IPS-NIHi11 (cell line): Measurements from ENCODE around the gene KCNK2.
A peak's percentile ranks its signal among the peaks of the same experiment; 100 is the strongest.
"Not testable (repeated sequence)": the region's sequence is repeated elsewhere in the genome, so short reads cannot be mapped to it uniquely, and the experiment has no call there.

ENCODE experiments used
- DNase-seq: peaks from one replicate; pipeline ENCODE4 v3.0.0; 2012; ENCODE audit warnings: mixed read lengths, low spot score

Gene KCNK2

DNA sequence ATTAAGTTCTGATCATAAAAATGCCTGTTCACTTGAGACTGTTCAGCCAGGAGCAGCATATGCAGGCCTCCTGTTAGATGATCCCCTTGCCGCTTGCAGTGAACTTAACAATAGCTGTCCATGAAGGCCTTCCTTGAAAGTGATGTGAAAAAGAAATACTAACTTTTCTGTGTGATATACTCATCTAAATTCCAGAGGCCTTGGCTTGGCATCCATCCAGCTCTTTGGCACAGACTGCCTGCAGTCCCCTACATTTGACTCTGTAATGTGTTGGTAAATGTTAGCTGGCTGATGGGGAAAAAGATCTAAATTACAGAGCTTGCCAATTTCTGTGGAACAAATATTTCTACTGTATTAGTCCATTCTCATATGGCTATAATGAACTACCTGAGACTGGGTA is 73.7 kb downstream of the KCNK2 start:
- no peak for DNase-seq

DNA sequence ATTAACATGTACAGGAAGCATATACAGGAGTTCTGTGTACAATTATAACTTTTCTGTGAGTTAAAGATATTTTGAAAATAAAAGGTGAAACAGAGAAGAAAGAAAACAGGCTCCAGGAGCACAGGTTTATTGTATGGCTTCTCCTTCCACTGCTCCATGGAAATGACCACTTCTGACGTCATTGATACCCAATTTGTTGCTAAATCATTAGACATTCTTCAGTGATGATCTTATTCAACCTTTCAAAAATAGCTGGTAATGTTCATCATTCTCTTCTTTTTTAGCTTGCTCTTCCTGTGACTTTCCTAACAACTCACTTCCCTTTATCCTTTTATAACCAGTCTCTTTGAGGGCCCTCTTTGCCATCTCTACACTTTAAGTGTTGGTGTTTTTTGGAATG is 77.8 kb downstream of the KCNK2 start:
- no peak for DNase-seq

DNA sequence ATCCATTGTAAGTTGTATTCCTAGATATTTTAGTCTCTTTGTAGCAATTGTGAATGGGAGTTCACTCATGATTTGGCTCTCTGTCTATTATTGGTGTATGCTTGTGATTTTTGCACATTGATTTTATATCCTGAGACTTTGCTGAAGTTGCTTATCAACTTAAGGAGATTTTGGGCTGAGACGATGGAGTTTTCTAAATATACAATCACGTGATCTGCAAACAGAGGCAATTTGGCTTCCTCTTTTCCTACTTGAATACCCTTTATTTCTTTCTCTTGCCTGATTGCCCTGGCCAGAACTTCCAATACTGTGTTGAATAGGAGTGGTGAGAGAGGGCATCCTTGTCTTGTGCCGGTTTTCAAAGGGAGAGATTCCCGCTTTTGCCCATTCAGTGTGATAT is 80.6 kb downstream of the KCNK2 start:
- DNase-seq, result not testable (repeated sequence)

DNA sequence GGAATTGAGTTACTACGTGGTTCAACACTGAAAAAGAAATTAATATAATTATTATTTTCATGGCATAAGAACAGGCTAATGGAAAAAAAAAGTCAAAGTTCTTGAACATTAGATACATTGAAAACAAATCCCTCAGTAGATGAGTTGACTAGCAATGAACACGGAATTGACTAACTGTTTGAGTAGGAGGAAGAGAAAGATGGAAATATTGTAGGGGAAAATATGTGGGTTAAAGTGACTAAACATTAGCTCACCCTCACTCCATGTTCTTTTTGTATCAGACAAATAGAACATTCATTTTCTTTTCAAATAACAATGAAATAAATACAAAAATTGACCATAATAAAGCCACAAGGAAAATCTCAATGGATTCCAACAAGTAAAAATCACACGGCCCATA is 84.3 kb downstream of the KCNK2 start:
- DNase-seq, result no peak

DNA sequence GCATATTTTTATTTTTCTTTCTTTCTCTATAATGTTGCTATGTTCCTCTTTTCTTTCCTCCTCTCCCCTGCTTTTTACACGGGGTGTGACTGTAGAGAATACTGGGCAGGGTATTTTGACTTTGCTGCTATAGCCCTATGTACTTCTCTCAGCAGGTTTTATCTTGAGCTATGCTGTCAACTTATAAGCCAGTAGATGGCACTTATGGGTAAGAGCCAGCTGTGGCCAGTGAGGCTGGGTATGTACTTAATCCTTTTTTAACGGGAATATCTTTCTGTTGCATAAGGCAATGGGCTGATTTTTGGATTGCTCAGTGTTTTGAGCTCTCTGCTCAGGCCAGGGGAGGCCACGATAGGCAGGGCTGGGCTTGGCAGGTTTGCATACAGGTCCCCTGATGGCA is 99.0 kb downstream of the KCNK2 start:
- no peak for DNase-seq

DNA sequence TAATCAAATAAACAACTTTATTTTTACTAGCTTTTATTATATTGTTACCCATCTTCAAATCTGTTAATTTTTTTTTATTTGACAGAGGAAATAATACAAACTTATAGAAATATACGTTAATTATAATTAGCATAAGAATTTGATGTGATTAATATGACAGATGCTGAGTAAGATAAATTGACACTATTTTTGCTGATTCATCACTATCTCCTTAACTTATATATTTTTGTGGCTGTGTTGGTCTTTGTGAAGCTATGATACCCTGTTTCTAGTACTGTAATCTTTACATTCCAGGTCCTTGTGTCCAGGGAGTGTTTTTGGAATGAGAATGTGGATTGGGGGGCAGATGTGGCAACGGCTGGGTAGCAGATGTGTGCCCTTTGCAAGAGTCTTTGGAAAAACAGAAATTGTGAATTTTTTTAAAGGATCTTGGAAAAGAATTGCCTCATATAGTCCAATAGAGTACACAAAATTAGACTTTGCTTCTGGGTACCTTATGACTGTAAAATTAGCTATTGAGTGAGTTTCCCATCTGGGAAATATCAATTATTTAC is 102.6 kb downstream of the KCNK2 start:
- no peak for DNase-seq

DNA sequence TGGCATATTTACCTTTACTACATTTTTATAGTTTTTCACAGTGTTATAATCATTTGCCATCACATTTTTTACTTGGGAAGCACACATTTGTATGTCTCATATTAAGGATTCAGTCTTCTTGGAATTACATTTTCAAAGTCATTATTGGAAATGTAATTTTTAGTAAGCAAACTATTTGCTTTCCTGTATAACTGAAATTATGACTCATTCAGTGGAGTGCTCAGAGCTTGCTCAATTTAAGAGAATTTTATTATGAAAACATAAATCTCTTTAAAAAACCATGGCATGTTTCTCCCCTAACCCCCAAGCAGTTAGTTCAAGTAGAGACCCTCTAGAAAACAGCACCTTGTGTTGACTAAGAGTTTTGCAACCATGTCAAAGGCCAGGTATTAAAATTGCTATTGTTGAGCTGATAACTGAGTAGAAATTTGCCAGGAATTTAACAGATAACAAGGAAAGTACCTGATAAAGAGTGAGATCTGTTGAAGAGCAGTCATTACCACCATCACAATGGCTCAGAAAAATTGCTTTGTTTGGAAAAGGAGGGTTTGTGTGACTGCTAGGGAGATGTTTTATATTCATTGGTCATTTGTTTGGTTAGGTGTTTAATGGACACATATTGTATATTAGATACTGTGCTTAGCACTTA is 105.9 kb downstream of the KCNK2 start:
- no peak for DNase-seq

DNA sequence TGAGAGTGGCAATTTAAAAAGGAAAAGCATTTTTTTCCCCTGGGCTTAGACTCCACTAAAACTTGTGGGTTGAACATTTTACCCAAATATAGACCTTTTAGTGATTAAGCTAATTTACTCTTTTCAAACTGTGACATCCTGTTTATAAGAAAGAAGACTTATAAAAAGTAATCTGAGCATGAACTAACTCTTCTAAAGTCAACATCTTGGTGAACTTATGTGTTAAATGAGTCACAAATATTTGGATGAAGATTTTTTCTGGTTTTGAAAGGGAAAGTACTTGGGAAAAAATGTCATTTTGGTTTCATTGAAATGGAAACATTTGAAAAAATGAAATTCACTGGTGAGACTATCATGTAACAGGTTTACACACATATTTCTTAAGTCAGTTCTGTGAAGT is 109.8 kb downstream of the KCNK2 start:
- no peak for DNase-seq

DNA sequence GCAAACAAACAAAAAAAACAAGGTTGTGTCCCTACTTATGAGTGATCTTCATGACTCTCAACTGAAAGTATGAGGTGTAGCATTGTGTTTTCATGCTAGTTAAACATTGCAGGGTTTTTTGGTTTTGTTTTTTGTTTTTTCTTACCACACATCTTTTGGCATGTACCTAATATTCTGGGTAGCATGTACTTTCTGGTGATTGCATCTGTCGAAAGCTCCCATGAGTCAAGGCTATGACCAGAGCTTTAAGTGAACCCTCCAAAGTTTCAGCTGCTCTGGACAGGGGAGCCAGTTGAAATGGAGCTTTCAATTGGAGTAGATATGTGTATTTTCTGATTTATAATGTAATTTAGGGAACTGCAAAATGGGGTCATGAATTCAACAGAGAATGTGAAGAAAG is 115.5 kb downstream of the KCNK2 start:
- no peak for DNase-seq

DNA sequence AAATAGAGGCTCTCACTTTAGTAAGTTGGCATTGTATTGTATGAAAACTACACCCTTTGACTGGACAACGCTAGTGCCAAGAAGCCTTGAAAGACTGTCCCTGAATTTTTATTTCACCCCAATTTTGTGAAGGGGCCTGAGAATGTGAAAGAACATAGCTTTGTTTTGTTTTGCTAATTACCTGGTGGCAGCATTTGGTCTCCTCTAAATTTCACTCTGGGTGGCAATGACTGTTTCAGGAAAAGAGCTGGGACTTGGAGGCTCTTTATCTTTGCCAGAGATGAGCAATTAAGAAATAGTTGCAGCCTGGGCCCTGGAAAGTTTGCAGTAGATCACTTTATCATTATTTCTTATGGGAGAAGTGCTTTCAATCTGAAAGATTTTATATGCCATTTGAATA is 117.6 kb downstream of the KCNK2 start:
- no peak for DNase-seq

DNA sequence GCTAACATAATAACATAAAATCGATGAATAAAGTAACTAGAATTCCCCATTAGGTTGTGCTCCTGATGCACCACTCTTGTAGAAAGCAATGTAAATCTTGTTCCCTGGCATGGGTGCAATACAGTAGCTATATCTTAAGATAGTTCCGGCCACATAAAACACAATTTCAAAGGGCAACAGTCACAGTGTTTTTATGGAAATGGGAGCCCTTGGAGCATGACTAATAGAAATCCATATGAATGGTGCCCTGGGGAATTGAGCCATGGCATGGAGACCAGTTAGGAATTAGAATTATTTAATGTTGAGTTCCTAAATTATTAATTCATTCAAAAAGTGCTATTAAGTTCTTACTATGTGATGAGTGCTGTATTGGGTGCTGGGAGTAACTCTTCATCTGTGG is 118.7 kb downstream of the KCNK2 start:
- no peak for DNase-seq

DNA sequence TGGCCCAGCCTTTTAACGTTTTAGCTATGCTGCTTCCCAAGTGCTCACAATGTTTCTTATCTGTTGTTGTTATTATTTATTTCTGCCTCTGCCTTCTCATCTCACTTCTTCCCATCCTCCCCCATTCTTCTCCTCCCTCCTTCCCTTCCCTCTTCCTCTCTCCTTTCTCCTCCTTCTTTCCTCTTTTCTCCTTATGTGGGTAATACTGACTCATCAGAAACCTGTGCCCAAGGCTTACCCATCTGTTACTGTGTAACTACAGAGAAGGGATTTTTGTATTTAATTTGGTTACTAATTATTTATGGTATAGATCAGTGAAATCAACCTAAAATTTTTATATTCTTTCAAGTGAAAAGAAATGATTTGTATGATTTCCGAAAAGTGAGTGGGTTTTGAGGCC is 120.3 kb downstream of the KCNK2 start:
- DNase-seq, result no peak

DNA sequence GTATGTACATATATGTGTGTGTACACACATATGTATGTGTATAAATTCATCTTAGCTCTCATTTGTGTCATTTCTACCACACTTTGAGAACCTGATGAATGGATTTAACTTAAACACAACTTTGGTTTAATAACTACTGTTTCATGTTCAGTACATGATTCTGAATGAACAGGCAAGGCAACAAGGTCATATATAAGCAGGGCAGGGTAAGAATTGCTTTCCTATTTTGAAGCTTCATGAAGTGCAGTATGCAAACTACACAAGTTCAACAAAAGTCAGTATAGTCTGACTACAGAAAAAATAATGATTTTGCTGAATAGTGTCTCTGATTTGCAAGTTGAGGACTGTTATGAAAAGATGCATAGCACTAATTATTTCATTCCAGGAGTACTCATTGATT is 127.6 kb downstream of the KCNK2 start:
- DNase-seq, result no peak

DNA sequence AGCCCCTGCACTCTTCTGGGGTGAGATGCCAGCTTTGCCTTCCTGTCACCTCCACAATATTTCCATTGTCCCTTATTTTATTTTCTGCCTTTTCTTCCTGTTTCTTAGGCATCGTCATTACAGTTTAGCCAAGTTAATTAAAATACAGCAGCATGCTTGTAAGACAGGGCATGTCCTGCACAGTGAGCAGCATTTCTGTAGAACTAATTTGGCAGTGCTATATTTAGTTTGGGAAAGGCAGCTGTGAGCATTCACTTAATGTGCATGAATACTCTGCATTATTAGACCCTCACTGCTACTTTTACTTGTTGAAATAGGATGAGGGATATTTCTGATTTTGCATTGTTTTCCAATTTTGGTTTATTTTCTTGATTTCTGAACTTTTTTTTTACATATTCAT is 133.3 kb downstream of the KCNK2 start:
- DNase-seq, result no peak

DNA sequence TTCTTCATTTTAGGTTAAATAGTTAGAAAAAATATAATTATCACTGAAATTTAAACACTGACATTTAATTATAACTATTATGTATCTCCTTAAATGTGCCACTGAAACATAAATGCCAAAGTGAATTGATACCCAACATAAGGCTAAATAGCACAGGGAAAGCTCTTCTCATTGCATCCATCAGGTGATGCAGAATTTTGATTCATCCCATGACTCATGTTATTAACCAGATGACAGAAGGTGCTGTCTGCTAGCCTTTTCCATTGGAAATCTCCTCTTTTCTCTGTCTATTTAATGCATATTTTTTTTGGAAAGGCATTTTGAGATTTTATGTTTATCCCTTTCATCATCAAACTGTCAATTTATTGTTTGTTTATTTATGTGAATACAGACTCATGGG is 136.8 kb downstream of the KCNK2 start:
- DNase-seq, result no peak

DNA sequence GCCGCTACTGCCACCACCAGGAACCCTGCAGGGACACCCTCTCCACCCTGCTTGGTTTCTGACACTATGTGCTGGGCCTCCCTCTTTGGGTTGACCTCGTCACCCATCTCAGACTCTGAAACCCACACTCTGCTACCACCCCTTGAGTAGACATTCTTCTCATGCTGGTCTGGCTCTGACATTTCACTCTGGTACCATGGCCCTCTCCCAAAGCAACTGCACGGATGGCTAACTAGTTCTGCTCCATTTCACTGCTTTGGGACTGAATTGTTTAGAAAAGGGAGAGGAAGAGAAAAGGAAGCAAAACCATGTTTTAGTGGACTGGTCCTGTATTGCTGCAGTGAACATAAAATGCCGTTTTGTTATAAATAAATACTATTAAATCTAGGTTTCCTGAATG is 137.8 kb downstream of the KCNK2 start:
- DNase-seq, result no peak

DNA sequence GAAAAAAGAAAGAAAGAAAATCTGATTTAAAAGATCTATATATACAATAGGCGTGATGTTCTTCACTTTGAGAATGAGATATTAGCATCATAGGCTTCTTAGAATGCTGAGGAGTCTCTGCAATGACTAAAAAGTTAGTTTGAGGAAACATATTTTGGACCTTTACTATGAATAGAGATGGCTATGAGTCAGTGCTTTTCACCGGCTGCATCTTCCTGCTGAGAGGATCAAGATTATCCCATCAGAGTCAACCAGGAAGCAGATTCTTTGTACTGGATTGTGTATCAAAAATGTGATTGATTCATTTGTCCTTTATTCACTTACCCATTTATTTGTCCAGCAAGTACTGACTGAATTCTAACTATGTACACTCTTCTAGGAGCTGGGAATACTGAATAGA is 144.2 kb downstream of the KCNK2 start:
- DNase-seq, result no peak

DNA sequence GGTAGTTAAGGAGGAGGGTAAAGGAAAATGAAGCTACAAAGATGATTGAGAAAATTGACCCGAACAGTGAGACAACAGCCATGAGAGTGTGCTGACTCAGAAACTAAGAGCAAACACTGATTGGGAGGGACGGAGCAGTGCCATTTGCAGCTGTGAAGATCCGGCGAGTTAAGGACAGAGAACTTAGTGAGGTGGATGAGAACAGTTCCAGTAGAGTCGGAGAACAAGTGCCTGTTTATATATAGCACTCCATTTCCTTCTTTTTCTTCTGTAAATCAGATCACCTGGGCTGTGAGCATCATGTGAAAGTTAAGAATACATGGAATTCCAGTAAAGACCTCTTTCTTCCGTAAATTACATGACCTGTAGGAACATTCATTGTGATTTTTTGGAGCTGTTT is 145.7 kb downstream of the KCNK2 start:
- peak; percentile 8 for DNase-seq

DNA sequence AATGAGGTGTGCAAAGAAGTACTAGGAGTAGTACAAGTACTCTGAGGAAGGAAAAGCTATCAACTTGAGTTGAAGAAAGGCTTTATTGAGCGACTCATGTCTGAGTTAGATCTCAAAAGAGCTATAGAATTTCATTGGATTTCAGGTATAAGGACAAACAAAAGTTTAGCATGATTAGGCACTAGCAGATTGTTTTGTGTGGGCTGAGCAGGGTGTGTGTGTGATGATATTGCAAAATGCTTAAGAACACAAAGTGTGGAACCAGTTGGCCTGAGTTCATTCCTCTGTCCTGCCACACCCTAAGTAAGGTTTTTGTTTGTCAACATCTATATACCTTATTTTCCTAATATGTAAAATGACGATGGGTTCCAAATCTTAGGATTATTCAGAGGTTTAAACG is 158.9 kb downstream of the KCNK2 start:
- no peak for DNase-seq

DNA sequence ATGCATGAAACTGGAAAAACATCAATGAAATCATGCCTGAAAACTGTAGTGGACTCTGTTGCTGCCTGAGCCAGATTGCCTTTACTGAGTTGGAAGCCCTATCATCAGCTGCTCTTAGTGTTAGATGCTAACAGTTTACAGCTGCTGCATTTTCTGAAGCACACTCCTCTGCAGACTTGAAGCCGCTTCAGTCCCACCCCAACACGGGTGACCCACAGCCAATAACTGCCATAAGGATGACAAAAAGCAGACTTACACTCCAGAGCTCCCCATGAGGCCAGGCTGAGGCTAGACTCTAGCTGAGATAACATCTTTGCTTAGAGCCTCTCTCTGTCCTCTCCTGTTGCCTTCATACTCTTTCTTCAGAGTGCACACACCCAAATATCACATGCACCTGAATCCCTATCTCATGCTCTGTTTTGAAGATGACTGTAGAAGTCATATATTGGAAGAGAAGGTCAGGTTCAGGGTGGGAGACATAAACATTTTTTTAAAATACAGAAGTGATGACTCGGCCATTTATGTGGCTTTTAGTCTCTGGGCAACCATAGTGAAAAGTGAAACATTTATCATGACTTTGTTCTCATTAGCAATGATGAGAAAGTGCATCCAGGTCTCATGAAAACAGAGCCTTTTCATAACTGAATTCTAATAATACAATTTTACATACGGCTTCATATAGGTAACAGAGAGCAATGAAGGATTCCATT is 161.0 kb downstream of the KCNK2 start:
- DNase-seq, result no peak

DNA sequence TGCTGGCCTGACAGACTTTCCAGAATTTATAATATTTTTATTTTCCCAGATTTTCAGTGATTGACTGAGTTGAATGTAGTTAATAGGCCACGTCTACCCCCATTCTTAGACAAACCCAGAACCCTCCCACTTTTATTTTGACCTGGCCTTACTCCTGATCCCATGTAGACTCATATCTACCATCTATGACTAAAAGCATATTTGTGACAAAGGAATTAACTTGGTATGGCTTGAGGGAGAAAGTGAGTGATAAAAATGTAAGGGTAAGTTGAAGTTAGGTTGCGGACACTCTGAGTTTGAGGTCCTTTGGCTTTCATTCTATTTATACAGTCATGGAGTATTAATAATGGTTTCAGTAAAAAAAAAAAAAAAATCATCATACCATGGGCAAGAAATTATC is 168.4 kb downstream of the KCNK2 start:
- DNase-seq, result no peak

DNA sequence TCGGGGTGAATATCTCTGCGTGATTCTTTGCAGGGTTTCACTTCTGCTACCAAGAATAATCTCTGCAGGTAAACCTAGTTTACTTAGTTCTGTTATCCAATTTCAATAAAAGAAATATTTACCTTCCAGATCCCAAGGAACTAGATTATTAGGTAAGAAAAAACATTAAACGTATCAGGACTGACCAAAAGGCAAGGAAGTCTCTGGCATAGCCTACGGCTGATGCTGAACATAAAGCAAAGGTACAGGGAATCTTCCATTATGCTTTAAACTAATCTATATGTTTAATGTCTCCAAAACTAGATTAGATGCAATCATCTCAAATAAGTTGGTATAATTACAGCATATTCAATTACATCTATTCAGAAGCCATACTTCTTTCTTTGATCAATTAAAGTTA is 168.9 kb downstream of the KCNK2 start:
- DNase-seq, result no peak

DNA sequence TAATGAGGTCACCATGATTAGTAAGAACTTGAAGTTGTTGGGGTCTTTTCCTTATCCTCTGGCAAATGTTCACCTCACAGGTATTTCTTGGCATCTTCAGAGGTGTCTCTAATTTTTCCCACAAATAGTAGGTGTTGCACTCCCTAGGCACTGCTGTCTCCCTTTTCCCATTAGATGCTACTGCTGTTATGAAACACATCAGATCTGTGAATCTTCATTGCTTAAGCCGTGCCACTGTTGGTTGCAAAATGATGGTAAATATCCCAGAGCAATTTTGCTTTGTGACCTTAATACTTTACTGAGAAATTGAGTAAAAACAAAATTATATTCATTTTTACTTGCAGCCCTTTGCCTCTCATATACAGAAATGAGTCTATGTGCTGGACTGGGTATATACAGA is 169.6 kb downstream of the KCNK2 start:
- DNase-seq, result no peak
